H1 (cell line): Measurements from ENCODE around the gene MCM3. TPM values are rescaled to one million over a fixed set of nuclear protein-coding genes. Genes with fewer than 3 reads are reported as not detected.

ENCODE experiments used
- ASH2L ChIP-seq: fragments of 200-600, 300-600 bp; sonication (generic); IDR thresholded peaks from one replicate; pipeline ENCODE4 v1.7.1; 2017; ENCODE audit warnings: low read length
- BCL11A ChIP-seq, 2 experiments: IDR thresholded peaks; one replicate each; pipeline ENCODE4 v1.6.1; 2011; ENCODE audit warnings: low read depth in 2 of 2, low read length in 2 of 2, mild to moderate bottlenecking in 2 of 2
- CHD7 ChIP-seq: fragments of 300-600 bp; sonication (generic); IDR thresholded peaks from 2 replicates; pipeline ENCODE4 v1.7.1; 2012; ENCODE audit warnings: low read length, moderate library complexity, mild to moderate bottlenecking, inconsistent platforms; ENCODE audit not compliant: insufficient replicate concordance
- E2F6 ChIP-seq: IDR thresholded peaks from 2 replicates; pipeline ENCODE4 v1.6.1; 2012; ENCODE audit warnings: inconsistent platforms
- EGR1 ChIP-seq: IDR thresholded peaks from 2 replicates; pipeline ENCODE4 v1.6.1; 2011; ENCODE audit warnings: low read depth, low read length, borderline replicate concordance
- GABPA ChIP-seq: IDR thresholded peaks from 2 replicates; pipeline ENCODE4 v1.6.1; 2011; ENCODE audit warnings: mild to moderate bottlenecking, low read length, moderate library complexity, borderline replicate concordance; ENCODE audit not compliant: insufficient read depth
- GTF2F1 ChIP-seq: IDR thresholded peaks from 2 replicates; pipeline ENCODE4 v1.6.1; 2012; ENCODE audit warnings: low read depth, low read length, improper control_type of control experiment, borderline replicate concordance
- NANOG ChIP-seq: IDR thresholded peaks from 2 replicates; pipeline ENCODE4 v1.6.1; 2011; ENCODE audit warnings: low read length, low read depth, mild to moderate bottlenecking, inconsistent platforms; ENCODE audit not compliant: insufficient read depth, poor library complexity, severe bottlenecking
- NRF1 ChIP-seq: IDR thresholded peaks from 2 replicates; pipeline ENCODE4 v1.6.1; 2011; ENCODE audit warnings: mild to moderate bottlenecking, low read depth, low read length, improper control_type of control experiment
- RFX5 ChIP-seq: IDR thresholded peaks from 2 replicates; pipeline ENCODE4 v1.6.1; 2011; ENCODE audit warnings: low read depth, low read length, improper control_type of control experiment, borderline replicate concordance
- SP2 ChIP-seq: IDR thresholded peaks from 2 replicates; pipeline ENCODE4 v1.6.1; 2012; ENCODE audit warnings: mild to moderate bottlenecking, low read length, inconsistent platforms
- polyA plus RNA-seq, 7 experiments: library from polyadenylated mRNA; depleted of rRNA in 3 of 7; stranded (reverse) in 5 of 7; unstranded in 2 of 7; fragments of >200 nt in 5 of 7; fragments of 200-250 nt in 2 of 7; gene quantifications; 1 replicate in 5 of 7; 2 replicates in 1 of 7; 4 replicates in 1 of 7; pipeline versions ENCODE4 v1.2.1 to v1.2.3, GENCODE V29; 2011 to 2013; ENCODE audit warnings: missing spikeins in 2 of 7, mixed read lengths in 2 of 7
- total RNA-seq: library from RNA; stranded (reverse); fragmentation: NEBNext Ultra II Directional; extraction: Animal tissue kit (Norgen Biotek cat#: 25700); gene quantifications from 2 replicates; pipeline ENCODE4 v1.2.1, GENCODE V29; 2021

The MCM3 gene
- total and polyA plus RNA-seq, 2 of the 8 experiments (the other 6 are each of a cell fraction or from before 2014, with no cell fraction given), result 275 to 293 TPM

GRCh38 chr6:52245425-52245824 is 39.1 kb downstream of the MCM3 start (continued):
- TF ChIP-seq CHD7 (no peak), ASH2L (no peak), EGR1 (no peak), SP2 (no peak), BCL11A (IDR thresholded peaks at IDR 0.05; ENCODE audit: low read depth in 2 of 2, low read length in 2 of 2) (no peak), RFX5 (no peak), GTF2F1 (no peak), NANOG (no peak), NRF1 (no peak), E2F6 (no peak), GABPA (no peak)
